Hepatocyte (in vitro differentiated cells): Measurements from ENCODE around the gene TMCC2.

ENCODE experiments used
- EZH2 ChIP-seq: fragments of 200-600 bp; sonication (generic); IDR thresholded peaks from 2 replicates; pipeline ENCODE4 v1.6.1; 2016; ENCODE audit warnings: antibody characterized with exemption, mild to moderate bottlenecking, borderline replicate concordance
- EZH2phosphoT487 ChIP-seq: fragments of 200-600 bp; sonication (generic); IDR thresholded peaks from one replicate; pipeline ENCODE4 v1.6.1; 2018; ENCODE audit warnings: antibody characterized with exemption, mild to moderate bottlenecking, low read depth, moderate library complexity; ENCODE audit not compliant: unreplicated experiment, severe bottlenecking
- TF ChIP-seq, protein P1 (sequence below): fragments of 200-600 bp; sonication (generic); IDR thresholded peaks from 2 replicates; pipeline ENCODE4 v1.5.1; 2016; ENCODE audit warnings: antibody characterized with exemption, mild to moderate bottlenecking; ENCODE audit not compliant: poor library complexity

GRCh38 chr1:205274041-205274691 lies 46.4 kb downstream of the TMCC2 start:
- TF ChIP-seq EZH2: no peak
- TF ChIP-seq, protein P1, sequence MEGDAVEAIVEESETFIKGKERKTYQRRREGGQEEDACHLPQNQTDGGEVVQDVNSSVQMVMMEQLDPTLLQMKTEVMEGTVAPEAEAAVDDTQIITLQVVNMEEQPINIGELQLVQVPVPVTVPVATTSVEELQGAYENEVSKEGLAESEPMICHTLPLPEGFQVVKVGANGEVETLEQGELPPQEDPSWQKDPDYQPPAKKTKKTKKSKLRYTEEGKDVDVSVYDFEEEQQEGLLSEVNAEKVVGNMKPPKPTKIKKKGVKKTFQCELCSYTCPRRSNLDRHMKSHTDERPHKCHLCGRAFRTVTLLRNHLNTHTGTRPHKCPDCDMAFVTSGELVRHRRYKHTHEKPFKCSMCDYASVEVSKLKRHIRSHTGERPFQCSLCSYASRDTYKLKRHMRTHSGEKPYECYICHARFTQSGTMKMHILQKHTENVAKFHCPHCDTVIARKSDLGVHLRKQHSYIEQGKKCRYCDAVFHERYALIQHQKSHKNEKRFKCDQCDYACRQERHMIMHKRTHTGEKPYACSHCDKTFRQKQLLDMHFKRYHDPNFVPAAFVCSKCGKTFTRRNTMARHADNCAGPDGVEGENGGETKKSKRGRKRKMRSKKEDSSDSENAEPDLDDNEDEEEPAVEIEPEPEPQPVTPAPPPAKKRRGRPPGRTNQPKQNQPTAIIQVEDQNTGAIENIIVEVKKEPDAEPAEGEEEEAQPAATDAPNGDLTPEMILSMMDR: no peak
- TF ChIP-seq EZH2phosphoT487: no peak
